IMR-90 (cell line): ENCODE data around the gene DBNDD2. TPM values are rescaled to one million over a fixed set of nuclear protein-coding genes. Genes with fewer than 3 reads are reported as not detected.

Source experiments
- ATAC-seq: fragments of 200-7000 bp; cut with Tn5 transposase; 2 replicates; pipeline ENCODE4 v1.9.1; 2020; ENCODE audit warnings: low read depth, mild to moderate bottlenecking, moderate library complexity
- BruUV-seq: library from RNA; stranded (reverse); fragments of 400-500 nt; replicated peaks from 2 replicates; lab custom pipeline; 2021; lab: Mats Ljungman, UMichigan
- CTCF ChIA-PET: fragments of 300-600 bp; formaldehyde crosslinking; extraction: SDS; loops from one replicate; lab custom pipeline; 2021; ENCODE audit warnings: antibody characterized with exemption; lab: Yijun Ruan, JAX
- POLR2A ChIA-PET: fragments of 300-600 bp; sonication (Branson Sonifier 250); formaldehyde crosslinking; loops from one replicate; lab custom pipeline; 2022; ENCODE audit warnings: antibody characterized with exemption; ENCODE audit not compliant: unreplicated experiment; lab: Charles Lee
- DNase-seq: peaks from one replicate; pipeline ENCODE4 v3.0.0; 2013
- H2AFZ ChIP-seq: replicated peaks from 2 replicates; pipeline ENCODE3; 2013; ENCODE audit warnings: low read length, mild to moderate bottlenecking; ENCODE audit not compliant: poor library complexity
- H2AK5ac ChIP-seq: 2 replicates; pipeline ENCODE4 v1.6.1; 2013; ENCODE audit warnings: low read depth, low read length, inconsistent platforms
- H2AK9ac ChIP-seq: replicated peaks from 2 replicates; pipeline ENCODE3; 2013; ENCODE audit warnings: mild to moderate bottlenecking, low read depth, low read length, moderate library complexity; ENCODE audit not compliant: poor library complexity
- H2BK120ac ChIP-seq: 2 replicates; pipeline ENCODE4 v1.6.1; 2013; ENCODE audit warnings: low read depth, low read length, inconsistent platforms
- H2BK15ac ChIP-seq: 3 replicates; pipeline ENCODE4 v1.6.1; 2013; ENCODE audit warnings: low read depth, low read length, inconsistent platforms
- H2BK20ac ChIP-seq: 2 replicates; pipeline ENCODE4 v1.6.1; 2013; ENCODE audit warnings: low read depth, mild to moderate bottlenecking, inconsistent platforms, low read length, moderate library complexity
- H2BK5ac ChIP-seq: 2 replicates; pipeline ENCODE4 v1.6.1; 2013; ENCODE audit warnings: mild to moderate bottlenecking, low read depth, low read length, inconsistent platforms; ENCODE audit not compliant: poor library complexity, severe bottlenecking
- H3K14ac ChIP-seq: replicated peaks from 2 replicates; pipeline ENCODE4 v1.6.1; 2013; ENCODE audit warnings: low read depth, low read length, inconsistent platforms
- H3K18ac ChIP-seq: 2 replicates; pipeline ENCODE4 v1.6.1; 2013; ENCODE audit warnings: low read depth, low read length, control low read depth
- H3K23ac ChIP-seq: 2 replicates; pipeline ENCODE4 v1.6.1; 2013; ENCODE audit warnings: low read depth, low read length, inconsistent platforms
- H3K27ac ChIP-seq: 2 replicates; pipeline ENCODE4 v1.5.1; 2013; ENCODE audit warnings: mild to moderate bottlenecking, control low read depth, low read length; ENCODE audit not compliant: insufficient read depth
- H3K27me3 ChIP-seq: 2 replicates; pipeline ENCODE4 v1.6.1; 2013; ENCODE audit warnings: low read length; ENCODE audit not compliant: control insufficient read depth, insufficient read depth
- H3K36me3 ChIP-seq: 2 replicates; pipeline ENCODE4 v1.6.1; 2013; ENCODE audit warnings: low read length, mixed read lengths; ENCODE audit not compliant: control insufficient read depth, insufficient read depth
- H3K4ac ChIP-seq: 2 replicates; pipeline ENCODE4 v1.6.1; 2013; ENCODE audit warnings: low read depth, low read length, inconsistent platforms
- H3K4me1 ChIP-seq: 2 replicates; pipeline ENCODE4 v1.6.1; 2013; ENCODE audit warnings: low read length, mixed read lengths; ENCODE audit not compliant: control insufficient read depth, insufficient read depth
- H3K4me2 ChIP-seq: 2 replicates; pipeline ENCODE4 v1.6.1; 2013; ENCODE audit warnings: low read depth, mild to moderate bottlenecking, control low read depth, low read length, moderate library complexity
- H3K4me3 ChIP-seq: 2 replicates; pipeline ENCODE4 v1.5.1; 2013; ENCODE audit warnings: low read depth, mild to moderate bottlenecking, control low read depth, low read length, moderate library complexity; ENCODE audit not compliant: insufficient read depth
- H3K56ac ChIP-seq: 2 replicates; pipeline ENCODE4 v1.6.1; 2013; ENCODE audit warnings: low read length, inconsistent platforms; ENCODE audit not compliant: insufficient read depth; ENCODE audit errors: extremely low read depth
- H3K79me1 ChIP-seq, 2 experiments: 2 replicates each; pipeline ENCODE4 v1.6.1; 2013; ENCODE audit warnings: low read length in 2 of 2, inconsistent platforms in 1 of 2, low read depth in 1 of 2
- H3K9ac ChIP-seq: 2 replicates; pipeline ENCODE4 v1.6.1; 2013; ENCODE audit warnings: low read depth, low read length, control low read depth
- H3K9me1 ChIP-seq: 2 replicates; pipeline ENCODE4 v1.6.1; 2013; ENCODE audit warnings: low read length, inconsistent platforms; ENCODE audit not compliant: insufficient read depth
- H3K9me3 ChIP-seq: 2 replicates; pipeline ENCODE4 v1.6.1; 2013; ENCODE audit warnings: low read length; ENCODE audit not compliant: control insufficient read depth, insufficient read depth
- H4K20me1 ChIP-seq: 2 replicates; pipeline ENCODE4 v1.6.1; 2013; ENCODE audit warnings: low read length, inconsistent platforms; ENCODE audit not compliant: insufficient read depth
- H4K5ac ChIP-seq: 2 replicates; pipeline ENCODE4 v1.6.1; 2013; ENCODE audit warnings: mild to moderate bottlenecking, low read depth, low read length, control low read depth
- H4K8ac ChIP-seq, 2 experiments: 2 replicates each; pipeline ENCODE4 v1.6.1; 2013; ENCODE audit warnings: low read depth in 2 of 2, low read length in 2 of 2, control low read depth in 1 of 2, inconsistent platforms in 1 of 2
- H4K91ac ChIP-seq: 2 replicates; pipeline ENCODE4 v1.6.1; 2013; ENCODE audit warnings: low read depth, low read length, inconsistent platforms; ENCODE audit not compliant: insufficient read depth
- CHD1 ChIP-seq: IDR thresholded peaks from 2 replicates; pipeline ENCODE4 v1.6.1; 2012; ENCODE audit warnings: low read depth, low read length, improper control_type of control experiment
- FOS ChIP-seq: fragments of 150-350 bp; IDR thresholded peaks from 2 replicates; pipeline ENCODE4 v1.6.1; 2016; ENCODE audit warnings: low read depth, low read length
- MAFK ChIP-seq: IDR thresholded peaks from 2 replicates; pipeline ENCODE4 v1.6.1; 2012; ENCODE audit warnings: low read depth, low read length, improper control_type of control experiment
- MAZ ChIP-seq: IDR thresholded peaks from 2 replicates; pipeline ENCODE4 v1.6.1; 2012; ENCODE audit warnings: low read depth, mild to moderate bottlenecking, low read length, improper control_type of control experiment, moderate library complexity, borderline replicate concordance
- MXI1 ChIP-seq: IDR thresholded peaks from 2 replicates; pipeline ENCODE4 v1.6.1; 2012; ENCODE audit warnings: low read depth, mild to moderate bottlenecking, low read length, moderate library complexity, borderline replicate concordance
- NFE2L2 ChIP-seq: fragments of 150-350 bp; IDR thresholded peaks from 2 replicates; pipeline ENCODE4 v1.6.1; 2016; ENCODE audit warnings: low read depth, mild to moderate bottlenecking, low read length
- POLR2A ChIP-seq: IDR thresholded peaks from 2 replicates; pipeline ENCODE4 v1.6.1; 2012; ENCODE audit warnings: mild to moderate bottlenecking, low read depth, low read length
- RAD21 ChIP-seq: IDR thresholded peaks from 2 replicates; pipeline ENCODE4 v1.6.1; 2012; ENCODE audit warnings: low read length, improper control_type of control experiment
- RCOR1 ChIP-seq: IDR thresholded peaks from 2 replicates; pipeline ENCODE4 v1.6.1; 2012; ENCODE audit warnings: mild to moderate bottlenecking, low read length, improper control_type of control experiment; ENCODE audit not compliant: insufficient replicate concordance
- RFX5 ChIP-seq: IDR thresholded peaks from 2 replicates; pipeline ENCODE4 v1.8.0; 2012; ENCODE audit warnings: low read depth, mild to moderate bottlenecking, low read length, moderate library complexity
- SMC3 ChIP-seq: fragments of 150-350 bp; IDR thresholded peaks from 2 replicates; pipeline ENCODE4 v1.6.1; 2016; ENCODE audit warnings: low read depth, mild to moderate bottlenecking, antibody characterized with exemption, low read length, moderate library complexity
- WGBS, 2 experiments: methylation state at CpG; one replicate each; pipeline versions ENCODE4 v1.1.5 to v1.1.7; 2013; ENCODE audit warnings: missing lambda C conversion rate in 2 of 2; ENCODE audit not compliant: insufficient read length in 1 of 2; ENCODE audit errors: extremely low coverage in 2 of 2; 5-methylcytosine and 5-hydroxymethylcytosine counted together
- dilution Hi-C: fragments of 300-500 bp; cut with HindIII; formaldehyde crosslinking; loops from one replicate; pipeline ENCODE4 v1.14.3; 2018; ENCODE audit warnings: low sequenced_read_pairs; ENCODE audit not compliant: unreplicated experiment
- in situ Hi-C: fragments of 300-500 bp; cut with MboI; formaldehyde crosslinking; loops from 3 replicates; pipeline ENCODE4 v1.14.3; 2019; ENCODE audit warnings: low sequenced_read_pairs, inconsistent platforms, mixed read lengths
- intact Hi-C: fragments of 100-400 bp; cut with micrococcal nuclease; formaldehyde crosslinking; loops from 2 replicates; pipeline ENCODE4 v1.10.0; 2022
- polyA plus RNA-seq, 3 experiments: library from polyadenylated mRNA; depleted of rRNA; stranded (reverse); fragments of >200 nt; gene quantifications; 2 replicates each; pipeline ENCODE4 v1.2.3, GENCODE V29; 2012; ENCODE audit warnings: low replicate concordance in 1 of 3
- total RNA-seq: library from RNA; depleted of rRNA; stranded (reverse); fragments of >200 nt; gene quantifications from 2 replicates; pipeline ENCODE4 v1.2.3, GENCODE V29; 2012
- TF ChIP-seq, protein P1 (sequence below): fragments of 150-350 bp; IDR thresholded peaks from 2 replicates; pipeline ENCODE4 v1.6.1; 2017; ENCODE audit warnings: mild to moderate bottlenecking, antibody characterized with exemption, low read length, low read depth
- TF ChIP-seq, protein P2 (sequence below): fragments of 150-350 bp; IDR thresholded peaks from 2 replicates; pipeline ENCODE4 v1.6.1; 2016; ENCODE audit warnings: low read depth, mild to moderate bottlenecking, low read length, moderate library complexity, borderline replicate concordance

Gene DBNDD2
- total and polyA plus RNA-seq, 2 of the 4 experiments (the other 2 are of a cell fraction) = 1.3 to 9.3 TPM

DNA sequence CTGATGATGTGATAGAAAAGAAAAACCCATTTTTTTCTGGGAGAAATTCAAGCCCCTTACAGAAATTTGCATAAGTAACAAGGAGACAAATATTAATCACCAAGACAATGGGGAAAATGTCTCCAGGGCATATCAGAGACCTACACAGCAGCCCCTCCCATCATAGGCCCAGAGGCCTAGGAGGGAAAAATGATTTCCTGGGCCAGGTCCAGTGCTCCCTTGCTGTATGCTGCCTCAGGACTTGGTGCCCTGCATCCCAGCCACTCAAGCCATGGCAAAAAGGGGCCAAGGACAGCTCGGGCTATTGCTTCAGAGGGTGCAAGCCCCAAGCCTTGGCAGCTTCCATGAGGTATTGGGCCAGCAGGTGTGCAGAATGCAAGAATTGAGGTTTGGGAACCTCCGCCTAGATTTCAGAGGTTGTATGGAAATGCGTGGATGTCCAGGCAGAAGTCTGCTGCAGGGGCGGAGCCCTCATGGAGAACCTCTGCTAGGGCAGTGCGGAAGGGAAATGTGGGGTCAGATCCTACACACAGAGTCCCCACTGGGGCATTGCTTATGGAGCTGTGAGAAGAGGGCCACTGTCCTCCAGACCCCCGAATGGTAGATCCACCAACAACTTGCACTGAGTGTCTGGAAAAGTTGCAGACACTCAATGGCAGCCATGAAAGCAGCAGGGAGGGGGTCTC lies 7.6 kb upstream of the DBNDD2 start:
- ChIA-PET CTCF (no interaction called here), POLR2A (no interaction called here)
- TF ChIP-seq RAD21 (no peak), MXI1 (no peak), MAFK (no peak), RFX5 (no peak), RCOR1 (no peak), MAZ (no peak), CHD1 (no peak), NFE2L2 (no peak), SMC3 (no peak), POLR2A (no peak), FOS (no peak)
- TF ChIP-seq, protein P1, sequence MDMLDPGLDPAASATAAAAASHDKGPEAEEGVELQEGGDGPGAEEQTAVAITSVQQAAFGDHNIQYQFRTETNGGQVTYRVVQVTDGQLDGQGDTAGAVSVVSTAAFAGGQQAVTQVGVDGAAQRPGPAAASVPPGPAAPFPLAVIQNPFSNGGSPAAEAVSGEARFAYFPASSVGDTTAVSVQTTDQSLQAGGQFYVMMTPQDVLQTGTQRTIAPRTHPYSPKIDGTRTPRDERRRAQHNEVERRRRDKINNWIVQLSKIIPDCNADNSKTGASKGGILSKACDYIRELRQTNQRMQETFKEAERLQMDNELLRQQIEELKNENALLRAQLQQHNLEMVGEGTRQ = no peak
- TF ChIP-seq, protein P2, sequence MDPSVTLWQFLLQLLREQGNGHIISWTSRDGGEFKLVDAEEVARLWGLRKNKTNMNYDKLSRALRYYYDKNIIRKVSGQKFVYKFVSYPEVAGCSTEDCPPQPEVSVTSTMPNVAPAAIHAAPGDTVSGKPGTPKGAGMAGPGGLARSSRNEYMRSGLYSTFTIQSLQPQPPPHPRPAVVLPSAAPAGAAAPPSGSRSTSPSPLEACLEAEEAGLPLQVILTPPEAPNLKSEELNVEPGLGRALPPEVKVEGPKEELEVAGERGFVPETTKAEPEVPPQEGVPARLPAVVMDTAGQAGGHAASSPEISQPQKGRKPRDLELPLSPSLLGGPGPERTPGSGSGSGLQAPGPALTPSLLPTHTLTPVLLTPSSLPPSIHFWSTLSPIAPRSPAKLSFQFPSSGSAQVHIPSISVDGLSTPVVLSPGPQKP = no peak
- Histone ChIP-seq H3K4me3 (no peak overlapping the region), H3K18ac (no peak overlapping the region), H2AK5ac (no peak overlapping the region), H4K91ac (no peak overlapping the region), H3K14ac (no peak overlapping the region), H2AK9ac (no peak overlapping the region), H2BK20ac (no peak overlapping the region), H3K4ac (no peak overlapping the region), H3K27ac (no peak overlapping the region), H4K8ac (no peak overlapping the region), H3K56ac (no peak overlapping the region), H2BK5ac (no peak overlapping the region), H4K20me1 (no peaks in the 10 kb centered on the region), H3K23ac (no peak overlapping the region), H2BK15ac (no peak overlapping the region), H3K27me3 (no peaks in the 10 kb centered on the region), H3K36me3 (no peaks in the 10 kb centered on the region), H3K9ac (no peak overlapping the region), H3K9me3 (peaks cover 6% of the 10 kb centered on the region; the same call in 1 of the 2 replicates), H3K79me1 (no peaks in the 10 kb centered on the region), H3K9me1 (no peaks in the 10 kb centered on the region), H3K4me1 (peaks cover under 1% of the 10 kb centered on the region; the same call in 1 of the 2 replicates), H2BK120ac (no peak overlapping the region), H4K5ac (no peak overlapping the region), H3K4me2 (no peak overlapping the region), H2AFZ (no peak overlapping the region)
- no TSS peak for BruUV-seq
- WGBS, 2 experiments = 79% methylated on average over 2 of the region's 6 CpGs; no CpG with 5 or more reads in 1 of the 2 experiments
- ATAC-seq = no peak
- dilution Hi-C loops (no loop called here), in situ Hi-C loops (no loop called here), intact Hi-C loops (no loop called here)
- DNase-seq = no peak
